ENCODE data around the gene PLCG2.

- no peak for TF ChIP-seq POLR2A (IDR thresholded peaks at IDR 0.05)
- TF ChIP-seq, protein P1, sequence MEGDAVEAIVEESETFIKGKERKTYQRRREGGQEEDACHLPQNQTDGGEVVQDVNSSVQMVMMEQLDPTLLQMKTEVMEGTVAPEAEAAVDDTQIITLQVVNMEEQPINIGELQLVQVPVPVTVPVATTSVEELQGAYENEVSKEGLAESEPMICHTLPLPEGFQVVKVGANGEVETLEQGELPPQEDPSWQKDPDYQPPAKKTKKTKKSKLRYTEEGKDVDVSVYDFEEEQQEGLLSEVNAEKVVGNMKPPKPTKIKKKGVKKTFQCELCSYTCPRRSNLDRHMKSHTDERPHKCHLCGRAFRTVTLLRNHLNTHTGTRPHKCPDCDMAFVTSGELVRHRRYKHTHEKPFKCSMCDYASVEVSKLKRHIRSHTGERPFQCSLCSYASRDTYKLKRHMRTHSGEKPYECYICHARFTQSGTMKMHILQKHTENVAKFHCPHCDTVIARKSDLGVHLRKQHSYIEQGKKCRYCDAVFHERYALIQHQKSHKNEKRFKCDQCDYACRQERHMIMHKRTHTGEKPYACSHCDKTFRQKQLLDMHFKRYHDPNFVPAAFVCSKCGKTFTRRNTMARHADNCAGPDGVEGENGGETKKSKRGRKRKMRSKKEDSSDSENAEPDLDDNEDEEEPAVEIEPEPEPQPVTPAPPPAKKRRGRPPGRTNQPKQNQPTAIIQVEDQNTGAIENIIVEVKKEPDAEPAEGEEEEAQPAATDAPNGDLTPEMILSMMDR (IDR thresholded peaks at IDR 0.05), result no peak
- no peak for TF ChIP-seq POLR2AphosphoS5 (IDR thresholded peaks at IDR 0.05; ENCODE audit: insufficient read depth in 1 of 2, low read depth in 1 of 2)
These were observed 131.3 kb downstream of the PLCG2 start for GRCh38 chr16:81910366-81910885.
